PFSK-1 (cell line): Measurements from ENCODE around the gene SND1.

Source experiments
- FOXP2 ChIP-seq: optimal IDR thresholded peaks from 2 replicates; pipeline ENCODE3; 2011; ENCODE audit warnings: borderline replicate concordance, control low read depth, inconsistent platforms; ENCODE audit not compliant: insufficient read depth; ENCODE audit errors: extremely low read length, extremely low read depth
- POLR2AphosphoS5 ChIP-seq: IDR thresholded peaks from 2 replicates; pipeline ENCODE4 v1.6.1; 2012; ENCODE audit warnings: low read depth, mild to moderate bottlenecking, control low read depth, low read length, moderate library complexity
- SIN3A ChIP-seq: IDR thresholded peaks from 2 replicates; pipeline ENCODE4 v1.6.1; 2012; ENCODE audit warnings: mild to moderate bottlenecking, low read length, moderate library complexity, borderline replicate concordance; ENCODE audit not compliant: insufficient read depth
- TAF1 ChIP-seq: IDR thresholded peaks from 2 replicates; pipeline ENCODE4 v1.6.1; 2012; ENCODE audit warnings: low read length, control low read depth, borderline replicate concordance; ENCODE audit not compliant: insufficient read depth
- TF ChIP-seq, protein P1 (sequence below), 2 experiments: IDR thresholded peaks; 2 replicates each; pipeline versions ENCODE4 v1.6.1 to v1.8.0; 2011 to 2012; ENCODE audit warnings: low read depth in 2 of 2, low read length in 2 of 2, control low read depth in 1 of 2, inconsistent platforms in 1 of 2, mild to moderate bottlenecking in 1 of 2, moderate library complexity in 1 of 2; ENCODE audit not compliant: insufficient read depth in 1 of 2

SND1 gene

DNA sequence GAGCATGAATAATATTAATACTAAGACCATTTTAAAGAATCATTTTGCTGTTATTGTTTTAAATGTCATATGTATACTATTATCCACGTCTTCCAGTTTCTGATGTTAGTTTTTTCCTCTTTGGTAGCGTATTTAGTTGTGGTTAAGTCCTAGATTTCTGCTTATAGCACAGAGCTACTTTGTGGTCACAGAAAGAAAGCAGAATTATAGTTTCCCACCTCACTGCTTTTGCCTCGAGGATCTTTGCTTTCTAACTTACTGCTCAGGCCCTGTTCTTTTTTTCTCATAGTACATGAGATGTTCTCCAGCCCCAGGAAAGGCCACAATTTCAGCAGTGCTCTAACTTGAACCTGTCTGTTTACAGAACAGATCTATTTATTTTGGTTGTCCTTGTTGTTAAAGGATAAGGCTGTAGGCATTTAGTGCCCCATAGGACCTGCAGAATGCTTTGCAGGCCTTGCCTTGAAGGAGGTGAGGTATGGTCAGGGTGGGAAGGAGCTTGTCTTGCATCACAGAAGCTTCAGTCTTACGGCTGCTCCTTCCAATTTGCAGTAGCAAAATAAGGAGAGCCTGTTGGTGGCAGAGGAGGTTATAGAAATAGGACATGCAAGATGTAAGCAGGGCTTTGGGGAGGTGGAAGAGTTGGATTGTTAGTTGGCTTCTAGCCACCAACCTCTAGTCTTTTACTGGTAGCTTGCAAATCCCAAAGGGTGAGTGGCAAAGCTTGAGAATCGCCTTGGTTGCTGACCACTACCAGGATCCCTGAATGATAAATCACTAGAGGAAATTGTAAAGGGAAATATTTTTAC, 250.1 kb downstream of the SND1 start:
- TF ChIP-seq TAF1: no peak
- no peak for TF ChIP-seq POLR2AphosphoS5
- TF ChIP-seq SIN3A: no peak
- TF ChIP-seq, protein P1, sequence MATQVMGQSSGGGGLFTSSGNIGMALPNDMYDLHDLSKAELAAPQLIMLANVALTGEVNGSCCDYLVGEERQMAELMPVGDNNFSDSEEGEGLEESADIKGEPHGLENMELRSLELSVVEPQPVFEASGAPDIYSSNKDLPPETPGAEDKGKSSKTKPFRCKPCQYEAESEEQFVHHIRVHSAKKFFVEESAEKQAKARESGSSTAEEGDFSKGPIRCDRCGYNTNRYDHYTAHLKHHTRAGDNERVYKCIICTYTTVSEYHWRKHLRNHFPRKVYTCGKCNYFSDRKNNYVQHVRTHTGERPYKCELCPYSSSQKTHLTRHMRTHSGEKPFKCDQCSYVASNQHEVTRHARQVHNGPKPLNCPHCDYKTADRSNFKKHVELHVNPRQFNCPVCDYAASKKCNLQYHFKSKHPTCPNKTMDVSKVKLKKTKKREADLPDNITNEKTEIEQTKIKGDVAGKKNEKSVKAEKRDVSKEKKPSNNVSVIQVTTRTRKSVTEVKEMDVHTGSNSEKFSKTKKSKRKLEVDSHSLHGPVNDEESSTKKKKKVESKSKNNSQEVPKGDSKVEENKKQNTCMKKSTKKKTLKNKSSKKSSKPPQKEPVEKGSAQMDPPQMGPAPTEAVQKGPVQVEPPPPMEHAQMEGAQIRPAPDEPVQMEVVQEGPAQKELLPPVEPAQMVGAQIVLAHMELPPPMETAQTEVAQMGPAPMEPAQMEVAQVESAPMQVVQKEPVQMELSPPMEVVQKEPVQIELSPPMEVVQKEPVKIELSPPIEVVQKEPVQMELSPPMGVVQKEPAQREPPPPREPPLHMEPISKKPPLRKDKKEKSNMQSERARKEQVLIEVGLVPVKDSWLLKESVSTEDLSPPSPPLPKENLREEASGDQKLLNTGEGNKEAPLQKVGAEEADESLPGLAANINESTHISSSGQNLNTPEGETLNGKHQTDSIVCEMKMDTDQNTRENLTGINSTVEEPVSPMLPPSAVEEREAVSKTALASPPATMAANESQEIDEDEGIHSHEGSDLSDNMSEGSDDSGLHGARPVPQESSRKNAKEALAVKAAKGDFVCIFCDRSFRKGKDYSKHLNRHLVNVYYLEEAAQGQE (IDR thresholded peaks at IDR 0.05; ENCODE audit: insufficient read depth in 1 of 2, low read depth in 2 of 2, low read length in 2 of 2): no peak

DNA sequence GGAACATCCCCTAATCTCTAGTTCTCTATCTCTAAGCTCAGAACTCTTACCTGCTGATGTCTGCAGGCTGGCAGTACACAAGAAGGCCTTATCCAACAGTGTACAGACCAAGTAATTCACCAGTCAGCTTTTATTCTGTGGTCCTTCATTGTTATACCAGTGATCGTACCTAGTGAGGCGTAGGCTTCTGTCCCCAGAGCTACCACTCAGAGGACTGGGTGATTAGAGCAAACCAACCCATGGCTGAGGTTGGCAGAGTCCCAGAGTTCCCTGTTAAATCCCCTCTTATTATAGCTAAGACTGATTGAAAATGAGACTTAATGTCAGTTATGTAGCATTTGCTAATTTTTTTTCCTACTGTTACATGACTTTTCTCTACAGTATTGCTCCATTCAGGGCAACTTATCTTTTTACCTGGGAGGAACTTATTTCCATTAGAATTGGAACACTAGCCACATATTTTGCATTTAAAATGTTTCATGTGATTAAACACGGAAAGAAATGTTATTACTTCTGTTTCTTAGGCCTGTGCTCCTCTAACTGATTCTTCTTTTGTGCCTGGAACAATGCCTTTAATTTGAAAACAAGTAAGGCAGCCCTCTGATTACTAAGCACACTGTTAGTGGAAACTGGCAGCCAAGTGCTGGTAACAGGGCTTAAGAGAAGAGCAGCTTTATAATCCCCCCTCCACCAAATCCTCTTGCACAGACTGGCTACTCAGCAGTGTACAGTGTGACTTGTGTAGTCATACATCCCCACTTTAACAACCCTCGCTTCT, 252.1 kb downstream of the SND1 start:
- TF ChIP-seq SIN3A (no peak), TAF1 (no peak), POLR2AphosphoS5 (no peak)

DNA sequence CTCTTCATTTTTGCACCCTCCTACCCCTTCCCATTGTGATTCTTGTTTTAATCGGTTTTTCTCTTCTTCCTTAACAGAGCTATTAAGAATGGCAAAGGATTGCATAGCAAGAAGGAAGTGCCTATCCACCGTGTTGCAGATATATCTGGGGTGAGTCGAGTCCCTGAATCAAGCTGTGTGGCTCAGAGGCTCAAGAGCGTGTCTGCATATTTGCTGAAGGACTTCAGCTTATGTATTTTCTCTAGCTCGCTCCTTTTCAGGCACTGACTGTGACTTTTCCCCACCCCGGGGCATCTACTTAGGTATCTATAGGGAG, 252.6 kb downstream of the SND1 start:
- TF ChIP-seq FOXP2 (no peak), SIN3A (no peak), TAF1 (no peak), POLR2AphosphoS5 (no peak)
- TF ChIP-seq, protein P1 (IDR thresholded peaks at IDR 0.05; ENCODE audit: insufficient read depth in 1 of 2, low read depth in 2 of 2, low read length in 2 of 2): no peak

DNA sequence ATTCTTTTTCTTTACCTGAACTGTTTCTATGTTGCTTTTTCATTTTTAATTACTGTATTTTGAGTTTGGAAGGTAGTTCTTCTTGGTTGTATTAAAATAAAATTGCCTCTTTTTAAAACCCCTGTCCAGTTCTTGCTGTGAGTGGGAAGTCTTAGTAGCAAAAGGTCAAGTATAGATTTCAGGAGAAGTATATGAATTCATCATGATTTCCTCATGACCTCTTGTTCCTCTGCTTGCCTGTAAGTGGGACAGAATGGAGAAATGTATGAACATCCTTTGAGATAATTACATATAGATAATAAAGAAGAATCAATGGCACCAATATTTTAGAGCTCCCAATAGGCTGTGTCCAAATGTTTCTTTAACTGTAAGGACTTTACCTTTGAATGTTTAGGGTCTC, 253.0 kb downstream of the SND1 start:
- TF ChIP-seq FOXP2 (no peak), POLR2AphosphoS5 (no peak), TAF1 (no peak), SIN3A (no peak)
- TF ChIP-seq, protein P1 (IDR thresholded peaks at IDR 0.05; ENCODE audit: insufficient read depth in 1 of 2, low read depth in 2 of 2, low read length in 2 of 2): no peak

DNA sequence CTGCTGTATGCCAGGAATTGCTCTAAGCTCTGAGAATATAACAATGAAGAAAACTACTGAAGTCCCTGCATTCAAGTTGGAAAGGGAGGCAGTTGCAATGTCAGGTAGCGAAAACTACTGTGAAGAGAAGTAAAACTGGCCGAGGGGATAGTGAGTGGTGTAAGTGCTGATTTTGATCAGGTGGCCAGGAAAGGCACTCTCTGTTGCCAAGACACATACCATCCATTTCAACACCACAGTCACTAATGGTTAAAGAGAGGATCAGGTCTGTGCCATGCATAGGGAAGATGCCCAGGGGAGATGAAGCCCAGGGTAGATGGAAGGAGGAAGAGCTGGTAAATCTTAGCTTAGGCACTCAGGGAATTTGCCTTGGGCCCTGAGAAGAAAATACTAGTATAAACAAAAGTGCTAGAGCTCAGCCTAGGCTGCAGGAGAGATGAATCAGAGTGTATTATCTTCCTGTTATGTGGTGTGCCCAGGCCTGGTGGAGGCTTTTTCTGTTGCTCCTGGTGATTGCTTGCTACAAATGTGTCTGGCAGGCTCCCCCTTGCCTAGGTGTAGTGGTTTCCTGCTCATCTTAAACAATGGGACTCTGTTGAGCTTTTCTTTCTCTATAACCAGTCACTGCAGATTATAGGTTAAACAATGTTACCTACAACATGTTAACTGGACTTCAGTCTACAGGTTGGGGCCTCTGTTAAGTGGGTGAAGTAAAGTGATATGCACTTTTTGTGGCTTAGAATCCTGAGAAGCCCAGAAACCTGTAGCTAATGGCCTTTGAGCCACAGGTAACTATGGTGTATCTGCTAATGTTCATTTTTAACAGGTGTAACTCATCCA, 253.7 kb downstream of the SND1 start:
- TF ChIP-seq TAF1: no peak
